K562 (cell line): ENCODE measurements around the gene NEK2. TPM values are rescaled to one million over a fixed set of nuclear protein-coding genes. Genes with fewer than 3 reads are reported as not detected.

Experiments used
- ATAC-seq: fragments of 200-7000 bp; cut with Tn5 transposase; 3 replicates; pipeline ENCODE4 v1.9.1; 2020; ENCODE audit warnings: moderate library complexity
- BruUV-seq: library from RNA; stranded (reverse); fragments of 400-500 nt; replicated peaks from 2 replicates; lab custom pipeline; 2021; lab: Mats Ljungman, UMichigan
- CTCF ChIA-PET: fragments of 300-600 bp; formaldehyde crosslinking; extraction: SDS; loops from one replicate; lab custom pipeline; 2021; ENCODE audit warnings: low intra/inter-chr PET ratio; lab: Yijun Ruan, JAX
- POLR2A ChIA-PET: fragments of 300-600, 350-650 bp; sonication (Branson Sonifier 250); formaldehyde crosslinking; extraction: SDS; loops from one replicate; lab custom pipeline; 2021; ENCODE audit warnings: antibody characterized with exemption, inconsistent platforms; lab: Yijun Ruan, JAX
- DNase-seq, 4 experiments: peaks; one replicate each; pipeline versions ENCODE4 v3.0.0 to v3.0.0-alpha.2; 2011 to 2018; ENCODE audit warnings: low spot score in 3 of 4, mixed read lengths in 3 of 4; ENCODE audit errors: extremely low read depth in 1 of 4
- FAIRE-seq: peaks from 2 replicates; lab custom pipeline; 2011; peaks lifted over from hg19 to GRCh38; lab: Jason Lieb, UNC
- H2AFZ ChIP-seq: 2 replicates; pipeline ENCODE4 v1.6.0; 2011; ENCODE audit warnings: low read depth, low read length, control low read depth, inconsistent platforms
- H3K27ac ChIP-seq: fragments of 200-600 bp; 3 replicates; pipeline ENCODE4 v1.8.0; 2011; ENCODE audit warnings: low read depth, mild to moderate bottlenecking, control low read depth, inconsistent platforms, low read length, moderate library complexity, mixed read lengths; ENCODE audit errors: extremely low read depth
- H3K27me3 ChIP-seq, 2 experiments: fragments of 300-600 bp in 1 of 2; 2 replicates in 1 of 2; 3 replicates in 1 of 2; pipeline versions ENCODE4 v1.6.0 to v1.8.0; 2011; ENCODE audit warnings: inconsistent platforms in 2 of 2, low read length in 2 of 2, mild to moderate bottlenecking in 1 of 2, mixed read lengths in 1 of 2, moderate library complexity in 1 of 2; ENCODE audit not compliant: control insufficient read depth in 2 of 2, insufficient read depth in 2 of 2
- H3K36me3 ChIP-seq: fragments of 300-600 bp; 3 replicates; pipeline ENCODE4 v1.8.0; 2011; ENCODE audit warnings: mild to moderate bottlenecking, low read length, inconsistent platforms; ENCODE audit not compliant: control insufficient read depth, insufficient read depth
- H3K4me1 ChIP-seq, 2 experiments: fragments of 200-600 bp in 1 of 2; replicated peaks in 1 of 2; 2 replicates in 1 of 2; 3 replicates in 1 of 2; pipeline versions ENCODE4 v1.5.1 to v1.8.0; 2011; ENCODE audit warnings: inconsistent platforms in 2 of 2, low read length in 2 of 2, mild to moderate bottlenecking in 1 of 2, mixed read lengths in 1 of 2, moderate library complexity in 1 of 2; ENCODE audit not compliant: control insufficient read depth in 2 of 2, insufficient read depth in 2 of 2
- H3K4me2 ChIP-seq: 2 replicates; pipeline ENCODE4 v1.6.1; 2011; ENCODE audit warnings: low read length, control low read depth, inconsistent platforms, mixed read lengths; ENCODE audit not compliant: insufficient read depth
- H3K4me3 ChIP-seq: fragments of 200-600 bp; sonication (generic), shearing (Covaris generic); 2 replicates; pipeline ENCODE4 v1.5.1; 2016; ENCODE audit warnings: control low read depth, inconsistent platforms
- H3K79me2 ChIP-seq: fragments of 200-600 bp; 3 replicates; pipeline ENCODE4 v1.8.0; 2011; ENCODE audit warnings: low read length, inconsistent platforms; ENCODE audit not compliant: control insufficient read depth, insufficient read depth
- H3K9ac ChIP-seq, 2 experiments: 2 replicates each; pipeline versions ENCODE4 v1.6.0 to v1.6.1; 2011; ENCODE audit warnings: low read depth in 2 of 2, low read length in 2 of 2, control low read depth in 1 of 2, inconsistent platforms in 1 of 2, mild to moderate bottlenecking in 1 of 2, mixed read lengths in 1 of 2; ENCODE audit not compliant: insufficient read depth in 1 of 2
- H3K9me1 ChIP-seq: one replicate; pipeline ENCODE4 v1.6.0; 2011; ENCODE audit warnings: inconsistent platforms, mild to moderate bottlenecking, low read length, moderate library complexity; ENCODE audit not compliant: control insufficient read depth, insufficient read depth
- H3K9me3 ChIP-seq: replicated peaks from 2 replicates; pipeline ENCODE4 v1.5.1; 2011; ENCODE audit warnings: low read depth, low read length, inconsistent platforms; ENCODE audit not compliant: control insufficient read depth, insufficient read depth
- H4K20me1 ChIP-seq: replicated peaks from 2 replicates; pipeline ENCODE4 v1.6.1; 2011; ENCODE audit warnings: low read length, inconsistent platforms, mixed read lengths; ENCODE audit not compliant: control insufficient read depth, insufficient read depth
- ELF4 ChIP-seq: fragments of 450-650 bp; formaldehyde crosslinking; IDR thresholded peaks from 2 replicates; pipeline ENCODE4 v1.4.0; 2022; ENCODE audit warnings: missing genetic modification characterization
- FOXA3 ChIP-seq, 2 experiments: fragments of 450-650 bp in 1 of 2; sonication (generic) in 1 of 2; formaldehyde crosslinking; IDR thresholded peaks in 1 of 2; conservative IDR thresholded peaks in 1 of 2; 2 replicates each; pipeline versions ENCODE4 v1.4.0 to v1.8.0; 2020 to 2022; ENCODE audit warnings: mild to moderate bottlenecking in 2 of 2, missing genetic modification reagents in 1 of 2
- GATAD2B ChIP-seq: fragments of 450-650 bp; IDR thresholded peaks from 2 replicates; pipeline ENCODE4 v1.6.1; 2017; ENCODE audit warnings: mild to moderate bottlenecking, borderline replicate concordance
- KDM4B ChIP-seq, 2 experiments: fragments of 450-650 bp in 1 of 2; sonication (generic) in 1 of 2; IDR thresholded peaks; 2 replicates each; pipeline ENCODE4 v1.6.1; 2016 to 2017; ENCODE audit warnings: borderline replicate concordance in 2 of 2, antibody characterized with exemption in 1 of 2, low read depth in 1 of 2, mild to moderate bottlenecking in 1 of 2
- MAFK ChIP-seq: IDR thresholded peaks from 2 replicates; pipeline ENCODE4 v1.6.1; 2011; ENCODE audit warnings: low read length, improper control_type of control experiment
- PHF20 ChIP-seq: fragments of 450-650 bp; IDR thresholded peaks from 2 replicates; pipeline ENCODE4 v1.6.1; 2018; ENCODE audit not compliant: partially characterized antibody
- RBM39 ChIP-seq: fragments of 200-400 bp; formaldehyde crosslinking; optimal IDR thresholded peaks from 2 replicates; pipeline ENCODE3; 2018; ENCODE audit warnings: low read depth, low read length
- WHSC1 ChIP-seq: IDR thresholded peaks from one replicate; pipeline ENCODE4 v1.6.1; 2012; ENCODE audit warnings: low read length, control low read depth, inconsistent platforms
- ZBTB8A ChIP-seq: fragments of 450-650 bp; IDR thresholded peaks from 2 replicates; pipeline ENCODE4 v1.6.1; 2018; ENCODE audit warnings: mild to moderate bottlenecking, moderate library complexity; ENCODE audit not compliant: partially characterized antibody
- ZNF212 ChIP-seq: fragments of 450-650 bp; formaldehyde crosslinking; IDR thresholded peaks from 2 replicates; pipeline ENCODE4 v1.4.0; 2020; ENCODE audit warnings: mild to moderate bottlenecking
- ZNF311 ChIP-seq: fragments of 250-450 bp; sonication (Bioruptor Pico); IDR thresholded peaks from 2 replicates; pipeline ENCODE4 v1.4.0; 2020; ENCODE audit warnings: mild to moderate bottlenecking, moderate library complexity
- ZNF589 ChIP-seq: fragments of 200-800 bp; sonication (Bioruptor generic); IDR thresholded peaks from 2 replicates; pipeline ENCODE4 v1.6.1; 2016; ENCODE audit warnings: low read depth, missing genetic modification characterization, missing compliant biosample characterization
- ZNF592 ChIP-seq: fragments of 450-650 bp; IDR thresholded peaks from 2 replicates; pipeline ENCODE4 v1.6.1; 2017; ENCODE audit warnings: antibody characterized with exemption, mild to moderate bottlenecking
- WGBS: fragments of 100-300 bp; shearing (Covaris generic); methylation state at CpG from one replicate; pipeline ENCODE4 v1.1.6; 2016; ENCODE audit warnings: low coverage, mixed read lengths; ENCODE audit not compliant: insufficient coverage; ENCODE audit errors: missing lambda C conversion rate; 5-methylcytosine and 5-hydroxymethylcytosine counted together
- in situ Hi-C: fragments of 300-500 bp; cut with MboI; formaldehyde crosslinking; loops from 4 replicates; pipeline ENCODE4 v1.15.0; 2018; ENCODE audit warnings: inconsistent platforms, mixed read lengths
- intact Hi-C: fragments of 100-400 bp; cut with micrococcal nuclease; formaldehyde crosslinking; loops from 2 replicates; pipeline ENCODE4 v1.14.2; 2022
- polyA plus RNA-seq, 8 experiments: library from polyadenylated mRNA; depleted of rRNA in 4 of 8; stranded (reverse) in 5 of 8; unstranded in 3 of 8; fragments of >200 nt; fragmentation: Nextera tagmentation in 2 of 8; fragmentation: Illumina TruSeq in 1 of 8; extraction: Ambion mirVana in 2 of 8; extraction: Trizol in 1 of 8; gene quantifications; 2 replicates each; pipeline versions ENCODE4 v1.2.1 to v1.2.3, GENCODE V29; 2011 to 2014; ENCODE audit warnings: inconsistent platforms in 1 of 8, missing spikeins in 1 of 8
- total RNA-seq, 7 experiments: library from RNA; depleted of rRNA in 6 of 7; stranded (reverse); fragments of >200 nt in 6 of 7; fragmentation: Illumina TruSeq in 2 of 7; extraction: Trizol in 2 of 7; gene quantifications; 2 replicates each; pipeline versions ENCODE4 v1.2.1 to v1.2.3, GENCODE V29; 2011 to 2021; ENCODE audit warnings: low replicate concordance in 1 of 7
- TF ChIP-seq, protein P1 (sequence below), 2 experiments: fragments of 450-650 bp in 1 of 2; sonication (generic) in 1 of 2; formaldehyde crosslinking in 1 of 2; IDR thresholded peaks in 1 of 2; conservative IDR thresholded peaks in 1 of 2; 2 replicates each; pipeline versions ENCODE4 v1.6.1 to v1.8.1; 2016 to 2023; ENCODE audit warnings: mild to moderate bottlenecking in 2 of 2, moderate library complexity in 2 of 2, inconsistent platforms in 1 of 2, missing genetic modification reagents in 1 of 2

Gene NEK2
- total and polyA plus RNA-seq, 9 of the 15 experiments (the other 6 are each of a cell fraction or from before 2014, with no cell fraction given): 30.0 to 74.7 (median 66.4) TPM

- no peak for TF ChIP-seq RBM39
- TF ChIP-seq ZBTB8A: no peak
- TF ChIP-seq ELF4 (CRISPR knock-in tag): 0 out of 2 replicates have a peak, but pooled peaks have one; percentile 15
- TF ChIP-seq, all 486 proteins: peak for 7
These were observed 44.3 kb downstream of the NEK2 start (continued) for GRCh38 chr1:211631168-211631567.

GRCh38 chr1:211630236-211631081 is 45.0 kb downstream of the NEK2 start:
- Histone ChIP-seq H3K27ac (peak overlapping the region; percentile 89), H3K9ac (peak overlapping the region; percentile 76 to 84), H3K9me3 (no peaks in the 10 kb centered on the region), H3K4me2 (peak overlapping the region; percentile 80), H4K20me1 (no peaks in the 10 kb centered on the region), H3K4me1 (peaks cover 35 to 42% of the 10 kb centered on the region in 2 experiments), H3K79me2 (no peaks in the 10 kb centered on the region), H3K4me3 (peak overlapping the region; percentile 25), H3K27me3 (no peaks in the 10 kb centered on the region), H3K9me1 (no peaks in the 10 kb centered on the region), H3K36me3 (no peaks in the 10 kb centered on the region), H2AFZ (peak overlapping the region; percentile 92)
- intact Hi-C loops (loop anchor here (1.0 to 2.0 kb wide), 4 partner anchors 18 to 51 kb away; partner anchors contain the start of gene SLC30A1), in situ Hi-C loops (no loop called here)
- CTCF ChIA-PET: interaction anchor here (0.7 to 0.8 kb wide), 2 partner anchors 115 to 151 kb away, joined by 3 to 4 read pairs; no protein-coding TSS in a partner anchor
- POLR2A ChIA-PET: interaction anchor here (0.5 to 3.2 kb wide), 10 partner anchors 10 to 98 kb away, joined by 3 to 21 read pairs (median 4); no protein-coding TSS in a partner anchor
- under 1% methylated on average over 17 of the region's 17 CpGs for WGBS
- no TSS peak for BruUV-seq
- ATAC-seq (peak; percentile 96), FAIRE-seq (peak; percentile 98), DNase-seq (peak; percentile 93 to 99 (median 96))
- TF ChIP-seq MAFK (peak; percentile 43), KDM4B (IDR thresholded peaks at IDR 0.05; ENCODE audit: borderline replicate concordance in 2 of 2, low read depth in 1 of 2) (0 out of 4 replicates have a peak, but pooled peaks of 1 of the 2 experiments have one; percentile 24), ZNF589 (no peak), FOXA3 (CRISPR knock-in tag; conservative IDR thresholded peaks at IDR 0.05 in 1 of 2, IDR thresholded peaks at IDR 0.05 in 1 of 2) (no peak), ZNF592 (peak; percentile 97), PHF20 (no peak), ZNF311 (CRISPR knock-in tag) (peak; percentile 78), WHSC1 (no peak), GATAD2B (peak; percentile 89; the same call in 1 of the 2 replicates), ZNF212 (no peak)
- TF ChIP-seq, protein P1, sequence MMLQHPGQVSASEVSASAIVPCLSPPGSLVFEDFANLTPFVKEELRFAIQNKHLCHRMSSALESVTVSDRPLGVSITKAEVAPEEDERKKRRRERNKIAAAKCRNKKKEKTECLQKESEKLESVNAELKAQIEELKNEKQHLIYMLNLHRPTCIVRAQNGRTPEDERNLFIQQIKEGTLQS (IDR thresholded peaks at IDR 0.05): no peak
- TF ChIP-seq, protein P1 (CRISPR knock-in tag; conservative IDR thresholded peaks at IDR 0.05): no peak
